Measurements from ENCODE around the gene SPATA21.
"Not testable (repeated sequence)": the region's sequence is repeated elsewhere in the genome, so short reads cannot be mapped to it uniquely, and the experiment has no call there.

Gene SPATA21

GRCh38 chr1:16436946-16437474 lies at the start of gene SPATA21:
Gene SPATA21 (minus strand): TSS chr1:16437424. CDS start chr1:16431371, 6,053 bp downstream.
- H3K4me3 ChIP-seq (replicated peaks; ENCODE audit: low read depth, low read length) = no peak within 1 kb of the TSS
- TF ChIP-seq CTCF (IDR thresholded peaks at IDR 0.05; ENCODE audit: low read depth, low read length, missing control alignments) = no peak
- DNase-seq (ENCODE audit: extremely low read depth, low read depth) = no peak

- not testable (repeated sequence) for DNase-seq (ENCODE audit: extremely low read depth, low read depth); H3K4me3 ChIP-seq (replicated peaks; ENCODE audit: low read depth, low read length)
Measured at GRCh38 chr1:16487011-16487410, 49.8 kb upstream of the SPATA21 start.

- not testable (repeated sequence) for DNase-seq (ENCODE audit: extremely low read depth, low read depth); H3K4me3 ChIP-seq (replicated peaks; ENCODE audit: low read depth, low read length)
Measured at GRCh38 chr1:16486316-16486715, 49.1 kb upstream of the SPATA21 start.

GRCh38 chr1:16484931-16485330 lies 47.7 kb upstream of the SPATA21 start:
- no peak for TF ChIP-seq CTCF (IDR thresholded peaks at IDR 0.05; ENCODE audit: low read depth, low read length, missing control alignments)
- H3K4me3 ChIP-seq (replicated peaks; ENCODE audit: low read depth, low read length) = no peak overlapping the region
- no peak for DNase-seq (ENCODE audit: extremely low read depth, low read depth)

- no peak for DNase-seq (ENCODE audit: extremely low read depth, low read depth)
- no peak overlapping the region for H3K4me3 ChIP-seq (replicated peaks; ENCODE audit: low read depth, low read length)
Measured at GRCh38 chr1:16484501-16484835, 47.2 kb upstream of the SPATA21 start.

GRCh38 chr1:16483639-16484500 lies 46.6 kb upstream of the SPATA21 start:
- H3K4me3 ChIP-seq (replicated peaks; ENCODE audit: low read depth, low read length); DNase-seq (ENCODE audit: extremely low read depth, low read depth): not testable (repeated sequence)

More at GRCh38 chr1:16484501-16484835, 47.2 kb upstream of the SPATA21 start:
- TF ChIP-seq CTCF (IDR thresholded peaks at IDR 0.05; ENCODE audit: low read depth, low read length, missing control alignments) = no peak

GRCh38 chr1:16483146-16483545 lies 45.9 kb upstream of the SPATA21 start:
- not testable (repeated sequence) for H3K4me3 ChIP-seq (replicated peaks; ENCODE audit: low read depth, low read length)

GRCh38 chr1:16478091-16478490 lies 40.9 kb upstream of the SPATA21 start:
- TF ChIP-seq CTCF (IDR thresholded peaks at IDR 0.05; ENCODE audit: low read depth, low read length, missing control alignments) = no peak
- H3K4me3 ChIP-seq (replicated peaks; ENCODE audit: low read depth, low read length) = no peak overlapping the region
- no peak for DNase-seq (ENCODE audit: extremely low read depth, low read depth)

More at GRCh38 chr1:16483146-16483545, 45.9 kb upstream of the SPATA21 start:
- DNase-seq (ENCODE audit: extremely low read depth, low read depth) = not testable (repeated sequence)

- not testable (repeated sequence) for DNase-seq (ENCODE audit: extremely low read depth, low read depth); H3K4me3 ChIP-seq (replicated peaks; ENCODE audit: low read depth, low read length)
Measured at GRCh38 chr1:16475771-16476770, 38.8 kb upstream of the SPATA21 start.

GRCh38 chr1:16474891-16475290 lies 37.7 kb upstream of the SPATA21 start:
- not testable (repeated sequence) for DNase-seq (ENCODE audit: extremely low read depth, low read depth); H3K4me3 ChIP-seq (replicated peaks; ENCODE audit: low read depth, low read length)
